ENCODE data around the gene OR10R2. TPM values are rescaled to one million over a fixed set of nuclear protein-coding genes. Genes with fewer than 3 reads are reported as not detected.

Gene OR10R2
- total RNA-seq, 1 experiment from 2014 or later: not detected

- Histone ChIP-seq H3K79me2 (ENCODE audit: insufficient read depth, low read length) (no peaks in the 10 kb centered on the region), H3K4me3 (replicated peaks in 1 of 2; ENCODE audit: low read depth in 1 of 2, low read length in 2 of 2) (no peak overlapping the region), H3K9me2 (ENCODE audit: insufficient read depth) (no peaks in the 10 kb centered on the region), H3K27me3 (ENCODE audit: insufficient read depth, low read length) (no peaks in the 10 kb centered on the region), H3K36me3 (ENCODE audit: control insufficient read depth in 1 of 2, insufficient read depth in 2 of 2, low read length in 2 of 2) (no peaks in the 10 kb centered on the region), H3K27ac (ENCODE audit: low read depth, low read length) (no peak overlapping the region), H3K9ac (ENCODE audit: low read length) (no peak overlapping the region), H3K9me3 (ENCODE audit: control insufficient read depth in 1 of 2, insufficient read depth in 1 of 2, low read depth in 1 of 2, low read length in 2 of 2) (no peaks in the 10 kb centered on the region), H3K4me1 (ENCODE audit: control insufficient read depth in 1 of 2, insufficient read depth in 2 of 2, low read length in 2 of 2) (no peaks in the 10 kb centered on the region), H3K4me2 (ENCODE audit: low read length) (no peak overlapping the region), H2AFZ (ENCODE audit: low read depth, low read length, poor library complexity, severe bottlenecking) (no peak overlapping the region), H4K20me1 (ENCODE audit: insufficient read depth) (no peaks in the 10 kb centered on the region)
- ChIA-PET POLR2A (no interaction called here), RAD21 (ENCODE audit: low non-redundant PET in 1 of 2, low total read pairs in 2 of 2, uncharacterized antibody in 2 of 2, unreplicated experiment in 2 of 2) (no interaction called here), CTCF (no interaction called here)
- intact Hi-C loops (cut with micrococcal nuclease): loop anchor here (1.0 kb wide), 1 partner anchor 8 kb away; no protein-coding TSS in a partner anchor
- DNase-seq (ENCODE audit: low read depth, low spot score): no peak
- BruUV-seq (replicated peaks): no TSS peak
- TF ChIP-seq RAD21 (IDR thresholded peaks at IDR 0.05; ENCODE audit: low read depth) (no peak), ZBTB33 (IDR thresholded peaks at IDR 0.05; ENCODE audit: extremely low read depth, insufficient replicate concordance, low read length) (no peak)
- ATAC-seq: no peak
These were observed 26.6 kb upstream of the OR10R2 start for GRCh38 chr1:158445376-158445775.

GRCh38 chr1:158454537-158454936 lies 17.5 kb upstream of the OR10R2 start:
- Histone ChIP-seq H3K4me2 (ENCODE audit: low read length) (no peak overlapping the region), H3K27ac (ENCODE audit: low read depth, low read length) (no peak overlapping the region), H3K4me1 (ENCODE audit: control insufficient read depth in 1 of 2, insufficient read depth in 2 of 2, low read length in 2 of 2) (no peaks in the 10 kb centered on the region), H4K20me1 (ENCODE audit: insufficient read depth) (no peaks in the 10 kb centered on the region), H2AFZ (ENCODE audit: low read depth, low read length, poor library complexity, severe bottlenecking) (no peak overlapping the region), H3K9me2 (ENCODE audit: insufficient read depth) (no peaks in the 10 kb centered on the region), H3K36me3 (ENCODE audit: control insufficient read depth in 1 of 2, insufficient read depth in 2 of 2, low read length in 2 of 2) (no peaks in the 10 kb centered on the region), H3K27me3 (ENCODE audit: insufficient read depth, low read length) (no peaks in the 10 kb centered on the region), H3K79me2 (ENCODE audit: insufficient read depth, low read length) (no peaks in the 10 kb centered on the region), H3K9me3 (ENCODE audit: control insufficient read depth in 1 of 2, insufficient read depth in 1 of 2, low read depth in 1 of 2, low read length in 2 of 2) (no peaks in the 10 kb centered on the region), H3K9ac (ENCODE audit: low read length) (no peak overlapping the region), H3K4me3 (replicated peaks in 1 of 2; ENCODE audit: low read depth in 1 of 2, low read length in 2 of 2) (no peak overlapping the region)
- intact Hi-C loops (cut with micrococcal nuclease): no loop called here
- BruUV-seq (replicated peaks): no TSS peak
- ChIA-PET RAD21 (ENCODE audit: low non-redundant PET in 1 of 2, low total read pairs in 2 of 2, uncharacterized antibody in 2 of 2, unreplicated experiment in 2 of 2) (no interaction called here), CTCF (no interaction called here), POLR2A (no interaction called here)
- no peak for ATAC-seq
- no peak for DNase-seq (ENCODE audit: low read depth, low spot score)
- TF ChIP-seq CEBPB (IDR thresholded peaks at IDR 0.05; ENCODE audit: low read depth) (no peak), ZBTB33 (IDR thresholded peaks at IDR 0.05; ENCODE audit: extremely low read depth, insufficient replicate concordance, low read length) (no peak), EZH2phosphoT487 (IDR thresholded peaks at IDR 0.05; ENCODE audit: borderline replicate concordance) (no peak)

Data from HCT116 (cell line).